H1 (cell line): ENCODE data around the gene CACNA1B. TPM values are rescaled to one million over a fixed set of nuclear protein-coding genes. Genes with fewer than 3 reads are reported as not detected.

Experiments used
- CTCF ChIA-PET: fragments of 300-600 bp; sonication (Branson Sonifier 250); formaldehyde crosslinking; loops from one replicate; lab custom pipeline; 2021; ENCODE audit not compliant: partially characterized antibody; lab: Charles Lee
- POLR2A ChIA-PET: fragments of 300-600 bp; sonication (Branson Sonifier 250); formaldehyde crosslinking; loops from one replicate; lab custom pipeline; 2021; ENCODE audit warnings: inconsistent platforms; ENCODE audit not compliant: partially characterized antibody; lab: Charles Lee
- DNase-seq, 2 experiments: peaks; one replicate each; pipeline versions ENCODE4 v3.0.0 to v3.0.0-alpha.2; 2010 to 2022; ENCODE audit warnings: low spot score in 2 of 2, low read depth in 1 of 2, mixed read lengths in 1 of 2
- FAIRE-seq: peaks from 2 replicates; lab custom pipeline; 2011; peaks lifted over from hg19 to GRCh38; lab: Jason Lieb, UNC
- H2AFZ ChIP-seq: 2 replicates; pipeline ENCODE4 v1.8.1; 2012; ENCODE audit warnings: low read length, inconsistent platforms
- H2AK5ac ChIP-seq: 2 replicates; pipeline ENCODE4 v1.6.1; 2013; ENCODE audit warnings: low read depth, low read length
- H2BK120ac ChIP-seq: replicated peaks from 2 replicates; pipeline ENCODE3; 2013; ENCODE audit warnings: low read depth, low read length, inconsistent platforms
- H2BK12ac ChIP-seq: 2 replicates; pipeline ENCODE4 v1.6.1; 2013; ENCODE audit warnings: low read depth, low read length
- H2BK15ac ChIP-seq: 2 replicates; pipeline ENCODE4 v1.6.1; 2013; ENCODE audit warnings: low read length
- H2BK20ac ChIP-seq: 2 replicates; pipeline ENCODE4 v1.6.1; 2013; ENCODE audit warnings: low read length
- H2BK5ac ChIP-seq: 2 replicates; pipeline ENCODE4 v1.6.1; 2013; ENCODE audit warnings: low read depth, low read length
- H3K14ac ChIP-seq: 2 replicates; pipeline ENCODE4 v1.6.1; 2013; ENCODE audit warnings: inconsistent platforms; ENCODE audit not compliant: insufficient read length
- H3K18ac ChIP-seq: 2 replicates; pipeline ENCODE4 v1.6.1; 2013; ENCODE audit warnings: low read length; ENCODE audit errors: extremely low read depth
- H3K23ac ChIP-seq: 2 replicates; pipeline ENCODE4 v1.6.1; 2013; ENCODE audit warnings: inconsistent platforms; ENCODE audit not compliant: insufficient read length
- H3K23me2 ChIP-seq: 2 replicates; pipeline ENCODE4 v1.6.1; 2013; ENCODE audit warnings: low read depth, low read length
- H3K27ac ChIP-seq: 2 replicates; pipeline ENCODE4 v1.6.1; 2011; ENCODE audit warnings: low read depth, low read length, inconsistent platforms
- H3K27me3 ChIP-seq, 4 experiments: replicated peaks in 1 of 4; 1 replicate in 1 of 4; 2 replicates in 3 of 4; pipeline versions ENCODE4 v1.6.1 to v1.8.1; 2011 to 2013; ENCODE audit warnings: low read length in 3 of 4, mild to moderate bottlenecking in 3 of 4, inconsistent platforms in 2 of 4, mixed read lengths in 2 of 4, moderate library complexity in 1 of 4; ENCODE audit not compliant: control insufficient read depth in 3 of 4, insufficient read depth in 3 of 4; ENCODE audit errors: extremely low read depth in 1 of 4
- H3K36me3 ChIP-seq, 4 experiments: 2 replicates each; pipeline versions ENCODE4 v1.6.1 to v1.8.1; 2011 to 2013; ENCODE audit warnings: mild to moderate bottlenecking in 4 of 4, low read length in 3 of 4, moderate library complexity in 2 of 4, control low read depth in 1 of 4, inconsistent platforms in 1 of 4; ENCODE audit not compliant: insufficient read depth in 4 of 4, control insufficient read depth in 2 of 4
- H3K4ac ChIP-seq: replicated peaks from 2 replicates; pipeline ENCODE3; 2013; ENCODE audit warnings: low read length, low read depth, mixed read lengths, inconsistent platforms; ENCODE audit not compliant: insufficient read length
- H3K4me1 ChIP-seq, 4 experiments: replicated peaks in 1 of 4; 1 replicate in 1 of 4; 2 replicates in 3 of 4; pipeline versions ENCODE4 v1.6.1 to v1.8.1; 2011 to 2013; ENCODE audit warnings: low read length in 3 of 4, inconsistent platforms in 2 of 4, mixed read lengths in 1 of 4; ENCODE audit not compliant: insufficient read depth in 4 of 4, control insufficient read depth in 3 of 4
- H3K4me2 ChIP-seq, 2 experiments: 2 replicates each; pipeline versions ENCODE4 v1.6.1 to v1.8.1; 2011 to 2013; ENCODE audit warnings: low read depth in 2 of 2, low read length in 2 of 2, control low read depth in 1 of 2, inconsistent platforms in 1 of 2, mild to moderate bottlenecking in 1 of 2; ENCODE audit not compliant: insufficient read depth in 1 of 2
- H3K4me3 ChIP-seq, 4 experiments: fragments of 200-600, 300-600 bp in 1 of 4; sonication (generic), shearing (Covaris generic), sonication (Bioruptor Twin) in 1 of 4; 2 replicates each; pipeline versions ENCODE4 v1.5.1 to v1.8.1; 2011 to 2016; ENCODE audit warnings: low read length in 4 of 4, low read depth in 3 of 4, control low read depth in 2 of 4, inconsistent platforms in 2 of 4, mild to moderate bottlenecking in 2 of 4, mixed read lengths in 1 of 4, moderate library complexity in 1 of 4; ENCODE audit not compliant: insufficient read depth in 2 of 4; ENCODE audit errors: extremely low read depth in 1 of 4
- H3K56ac ChIP-seq: replicated peaks from 2 replicates; pipeline ENCODE3; 2013; ENCODE audit warnings: low read depth, mild to moderate bottlenecking, mixed read lengths, low read length, inconsistent platforms; ENCODE audit not compliant: insufficient read length
- H3K79me1 ChIP-seq: 2 replicates; pipeline ENCODE4 v1.6.1; 2013; ENCODE audit warnings: low read depth, low read length, control low read depth
- H3K79me2 ChIP-seq, 2 experiments: 2 replicates each; pipeline versions ENCODE4 v1.6.1 to v1.8.1; 2012 to 2013; ENCODE audit warnings: low read length in 2 of 2, mild to moderate bottlenecking in 2 of 2, inconsistent platforms in 1 of 2; ENCODE audit not compliant: insufficient read depth in 2 of 2, control insufficient read depth in 1 of 2
- H3K9ac ChIP-seq, 4 experiments: replicated peaks in 1 of 4; 1 replicate in 1 of 4; 2 replicates in 3 of 4; pipeline versions ENCODE4 v1.6.1 to v1.8.1; 2011 to 2013; ENCODE audit warnings: low read depth in 3 of 4, low read length in 3 of 4, control low read depth in 2 of 4, mild to moderate bottlenecking in 2 of 4, moderate library complexity in 2 of 4, inconsistent platforms in 1 of 4; ENCODE audit errors: extremely low read depth in 1 of 4
- H3K9me3 ChIP-seq, 2 experiments: 2 replicates each; pipeline versions ENCODE4 v1.6.1 to v1.8.1; 2012 to 2013; ENCODE audit warnings: mild to moderate bottlenecking in 2 of 2, moderate library complexity in 2 of 2, control low read depth in 1 of 2, inconsistent platforms in 1 of 2, low read depth in 1 of 2, low read length in 1 of 2, mixed read lengths in 1 of 2; ENCODE audit not compliant: insufficient read depth in 2 of 2
- H4K20me1 ChIP-seq, 2 experiments: replicated peaks in 1 of 2; 2 replicates each; pipeline versions ENCODE3 to v1.8.1; 2011 to 2013; ENCODE audit warnings: inconsistent platforms in 2 of 2, low read length in 2 of 2, mild to moderate bottlenecking in 1 of 2; ENCODE audit not compliant: insufficient read depth in 2 of 2, control insufficient read depth in 1 of 2
- H4K5ac ChIP-seq: 2 replicates; pipeline ENCODE4 v1.6.1; 2013; ENCODE audit warnings: low read length, low read depth, mixed read lengths, inconsistent platforms; ENCODE audit not compliant: insufficient read length
- H4K8ac ChIP-seq: 2 replicates; pipeline ENCODE4 v1.8.0; 2013; ENCODE audit warnings: mild to moderate bottlenecking, moderate library complexity, low read length, inconsistent platforms; ENCODE audit not compliant: insufficient read depth; ENCODE audit errors: extremely low read depth
- H4K91ac ChIP-seq: replicated peaks from 2 replicates; pipeline ENCODE3; 2013; ENCODE audit warnings: low read length, mixed read lengths, inconsistent platforms; ENCODE audit not compliant: insufficient read length
- NANOG ChIP-seq: IDR thresholded peaks from 2 replicates; pipeline ENCODE4 v1.6.1; 2011; ENCODE audit warnings: low read length, low read depth, mild to moderate bottlenecking, inconsistent platforms; ENCODE audit not compliant: insufficient read depth, poor library complexity, severe bottlenecking
- WGBS, 2 experiments: shearing (Covaris generic) in 1 of 2; methylation state at CpG; one replicate each; pipeline versions ENCODE4 v1.1.6 to v1.1.7; 2013 to 2015; ENCODE audit warnings: low lambda C conversion rate in 2 of 2, mixed read lengths in 2 of 2, inconsistent platforms in 1 of 2, low coverage in 1 of 2, missing lambda C conversion rate in 1 of 2; ENCODE audit not compliant: insufficient replicate concordance in 2 of 2, insufficient coverage in 1 of 2, insufficient read length in 1 of 2; ENCODE audit errors: extremely low coverage in 1 of 2, missing lambda C conversion rate in 1 of 2; 5-methylcytosine and 5-hydroxymethylcytosine counted together
- polyA plus RNA-seq, 7 experiments: library from polyadenylated mRNA; depleted of rRNA in 3 of 7; stranded (reverse) in 5 of 7; unstranded in 2 of 7; fragments of >200 nt in 5 of 7; fragments of 200-250 nt in 2 of 7; gene quantifications; 1 replicate in 5 of 7; 2 replicates in 1 of 7; 4 replicates in 1 of 7; pipeline versions ENCODE4 v1.2.1 to v1.2.3, GENCODE V29; 2011 to 2013; ENCODE audit warnings: missing spikeins in 2 of 7, mixed read lengths in 2 of 7
- total RNA-seq: library from RNA; stranded (reverse); fragmentation: NEBNext Ultra II Directional; extraction: Animal tissue kit (Norgen Biotek cat#: 25700); gene quantifications from 2 replicates; pipeline ENCODE4 v1.2.1, GENCODE V29; 2021

CACNA1B gene
- total and polyA plus RNA-seq, 2 of the 8 experiments (the other 6 are each of a cell fraction or from before 2014, with no cell fraction given), result 1.5 to 5.7 TPM

DNA sequence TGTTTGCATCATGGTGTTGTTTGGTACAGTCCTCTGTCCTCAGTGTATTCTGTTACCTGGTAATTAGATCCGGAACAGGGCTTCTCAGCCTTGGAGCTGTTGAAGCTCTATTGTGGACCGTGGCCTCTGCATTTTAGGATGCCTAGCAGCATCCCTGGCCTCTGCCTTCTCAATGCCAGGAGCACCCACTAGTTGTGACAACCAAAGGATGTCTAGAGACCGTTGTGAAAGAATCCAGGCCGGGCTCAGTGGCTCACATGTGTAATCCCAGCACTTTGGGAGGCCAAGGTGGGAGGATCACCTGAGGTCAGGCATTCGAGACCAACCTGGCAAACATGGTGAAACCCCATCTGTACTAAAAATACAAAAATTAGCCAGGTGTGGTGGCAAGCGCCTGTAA, 159.6 kb downstream of the CACNA1B start:
- no peak overlapping the region for H3K4me2 ChIP-seq
- H3K79me1 ChIP-seq, result 0 out of 2 replicates have a peak, but pooled peaks cover 2% of the 10 kb centered on the region
- H4K91ac ChIP-seq, result no peak overlapping the region
- H2AK5ac ChIP-seq, result no peak overlapping the region
- H3K14ac ChIP-seq, result no peak overlapping the region
- no peak overlapping the region for H2BK20ac ChIP-seq
- H3K23ac ChIP-seq, result no peak overlapping the region
- DNase-seq, result no peak
- peaks cover 0 to 3% of the 10 kb centered on the region in 2 experiments for H4K20me1 ChIP-seq
- H2BK5ac ChIP-seq, result no peak overlapping the region
- no peak overlapping the region for H2AFZ ChIP-seq
- no peaks in the 10 kb centered on the region; a peak in 1 of 8 replicates for H3K36me3 ChIP-seq
- H3K18ac ChIP-seq, result no peak overlapping the region
- H4K8ac ChIP-seq, result no peak overlapping the region
- H3K4me3 ChIP-seq, result no peak overlapping the region
- H3K4me1 ChIP-seq, result no peaks in the 10 kb centered on the region
- no peak overlapping the region for H2BK12ac ChIP-seq
- no peak for FAIRE-seq
- H3K79me2 ChIP-seq, result no peaks in the 10 kb centered on the region
- H3K4ac ChIP-seq, result no peak overlapping the region
- no peak overlapping the region for H4K5ac ChIP-seq
- H3K27ac ChIP-seq, result no peak overlapping the region
- no peaks in the 10 kb centered on the region for H3K23me2 ChIP-seq
- H2BK120ac ChIP-seq, result no peak overlapping the region
- no peaks in the 10 kb centered on the region for H3K27me3 ChIP-seq
- no peak overlapping the region for H2BK15ac ChIP-seq
- no peak overlapping the region for H3K56ac ChIP-seq
- peaks cover 5 to 24% of the 10 kb centered on the region in 2 experiments for H3K9me3 ChIP-seq
- CTCF ChIA-PET, result interaction anchor here (1.2 kb wide), 2 partner anchors 15 to 64 kb away, joined by 3 read pairs; no protein-coding TSS in a partner anchor
- no peak overlapping the region for H3K9ac ChIP-seq
- 76% methylated on average over 6 of the region's 6 CpGs; no CpG with 5 or more reads in 1 of the 2 experiments for WGBS, 2 experiments
- POLR2A ChIA-PET, result no interaction called here
- no peak for TF ChIP-seq NANOG
